Right hindlimb (tissue), 1 donor: ENCODE results near the gene RNF13.
"Not testable (repeated sequence)": the region's sequence is repeated elsewhere in the genome, so short reads cannot be mapped to it uniquely, and the experiment has no call there.

Experiments
- DNase-seq: peaks from one replicate; pipeline ENCODE4 v3.0.0-alpha.2; 2018

RNF13 gene

GRCh38 chr3:149901770-149902169 lies 88.8 kb downstream of the RNF13 start:
- no peak for DNase-seq

- no peak for DNase-seq
Observed at GRCh38 chr3:149902498-149903139, 89.6 kb downstream of the RNF13 start.

DNA sequence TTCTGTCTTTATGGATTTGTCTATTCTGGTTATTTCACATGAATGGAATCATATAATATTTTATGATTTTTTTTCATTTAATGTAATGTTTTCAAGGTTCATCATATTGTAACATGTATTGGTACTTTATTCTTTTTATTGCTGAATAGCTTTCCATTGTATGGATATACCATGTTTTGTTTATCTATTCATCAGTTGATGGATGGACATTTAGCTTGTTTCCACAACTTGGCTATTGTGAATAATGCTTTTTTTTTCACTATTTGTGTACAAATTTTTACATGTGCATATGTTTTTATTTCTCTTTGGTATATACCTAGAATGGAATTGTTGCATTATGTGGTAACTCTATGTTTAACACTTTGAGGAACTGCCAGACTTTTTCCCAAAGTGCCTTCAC lies 93.0 kb downstream of the RNF13 start:
- no peak for DNase-seq

GRCh38 chr3:149908424-149908957 lies 95.5 kb downstream of the RNF13 start:
- DNase-seq = no peak

GRCh38 chr3:149909923-149910322 lies 96.9 kb downstream of the RNF13 start:
- DNase-seq = no peak

- no peak for DNase-seq
Observed at GRCh38 chr3:149917124-149917667, 104.2 kb downstream of the RNF13 start.

DNA sequence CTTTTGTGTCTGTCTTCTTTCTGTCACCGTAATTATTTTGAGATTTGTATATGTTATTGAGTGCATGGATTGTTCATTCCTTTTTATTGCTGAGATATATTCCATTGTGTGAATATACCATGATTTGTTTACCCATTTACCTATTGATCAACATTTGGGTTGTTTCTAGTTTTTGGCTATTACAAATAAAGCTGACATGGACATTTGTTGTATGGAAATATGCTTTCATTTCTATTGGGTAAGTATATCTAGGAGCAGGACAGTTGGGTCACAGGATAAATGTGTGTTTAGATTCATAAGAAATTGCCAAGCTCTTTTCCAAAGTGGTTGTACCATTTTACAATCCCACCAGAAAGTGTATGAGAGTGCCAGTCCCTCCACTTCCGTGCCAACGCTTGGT lies 106.5 kb downstream of the RNF13 start:
- no peak for DNase-seq

DNA sequence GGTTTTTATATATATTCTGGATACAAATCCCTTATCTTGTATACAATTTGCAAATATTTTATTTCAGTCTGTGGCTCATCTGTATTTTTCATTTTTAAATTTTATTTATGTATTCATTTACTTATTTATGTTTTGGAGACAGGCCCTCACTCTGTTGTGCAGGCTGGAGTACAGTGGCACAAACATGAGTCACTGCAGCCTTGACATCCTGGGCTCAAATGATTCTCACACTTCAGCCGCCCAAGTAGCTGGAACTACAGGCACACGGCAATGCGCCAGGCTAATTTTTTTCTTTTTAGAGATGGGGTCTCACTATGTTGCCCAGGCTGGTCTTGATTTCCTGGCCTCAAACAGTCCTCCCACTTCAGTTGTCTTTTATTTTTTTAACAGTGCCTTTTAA lies 107.1 kb downstream of the RNF13 start:
- DNase-seq = no peak

DNA sequence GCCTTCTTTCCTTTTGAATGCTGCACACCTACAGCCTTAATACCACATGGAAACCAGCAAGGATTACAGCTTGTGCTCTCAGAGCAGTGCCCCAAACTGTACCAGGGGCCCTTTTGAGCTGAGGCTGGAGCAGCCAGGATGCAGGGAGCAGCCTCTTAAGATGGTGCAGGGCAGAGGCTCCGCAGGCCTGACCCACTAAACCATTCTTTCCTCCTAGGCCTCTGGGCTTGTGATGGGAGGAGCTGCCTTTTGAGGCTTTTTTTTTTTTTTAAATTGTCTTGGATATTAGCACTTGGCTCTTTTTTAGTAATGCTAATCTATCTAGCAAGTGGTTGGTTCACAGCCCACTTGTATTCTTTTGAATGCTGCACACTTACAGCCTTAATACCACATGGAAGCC lies 120.0 kb downstream of the RNF13 start:
- DNase-seq = no peak

GRCh38 chr3:149933858-149934257 lies 120.8 kb downstream of the RNF13 start:
- DNase-seq = no peak

DNA sequence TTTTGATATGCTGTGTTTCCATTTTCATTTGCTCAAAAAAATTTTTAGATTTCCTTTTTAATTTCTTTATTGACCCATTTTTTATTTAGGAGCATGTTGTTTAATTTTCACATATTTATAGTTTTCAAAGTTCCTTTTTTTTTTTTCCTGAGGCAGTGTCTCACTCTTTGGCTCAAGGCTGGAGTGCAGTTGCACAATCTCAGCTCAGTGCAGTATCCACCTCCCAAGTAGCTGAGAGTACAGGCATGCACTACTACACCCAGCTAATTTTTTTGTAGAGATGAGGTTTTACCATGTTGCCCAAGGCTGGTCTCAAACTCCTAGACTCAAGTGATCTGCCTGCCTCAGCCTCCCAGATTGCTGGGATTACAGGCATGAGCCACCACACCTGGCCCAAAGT lies 121.5 kb downstream of the RNF13 start:
- DNase-seq = no peak

GRCh38 chr3:149936812-149937230 lies 123.8 kb downstream of the RNF13 start:
- peak; percentile 35 for DNase-seq

DNA sequence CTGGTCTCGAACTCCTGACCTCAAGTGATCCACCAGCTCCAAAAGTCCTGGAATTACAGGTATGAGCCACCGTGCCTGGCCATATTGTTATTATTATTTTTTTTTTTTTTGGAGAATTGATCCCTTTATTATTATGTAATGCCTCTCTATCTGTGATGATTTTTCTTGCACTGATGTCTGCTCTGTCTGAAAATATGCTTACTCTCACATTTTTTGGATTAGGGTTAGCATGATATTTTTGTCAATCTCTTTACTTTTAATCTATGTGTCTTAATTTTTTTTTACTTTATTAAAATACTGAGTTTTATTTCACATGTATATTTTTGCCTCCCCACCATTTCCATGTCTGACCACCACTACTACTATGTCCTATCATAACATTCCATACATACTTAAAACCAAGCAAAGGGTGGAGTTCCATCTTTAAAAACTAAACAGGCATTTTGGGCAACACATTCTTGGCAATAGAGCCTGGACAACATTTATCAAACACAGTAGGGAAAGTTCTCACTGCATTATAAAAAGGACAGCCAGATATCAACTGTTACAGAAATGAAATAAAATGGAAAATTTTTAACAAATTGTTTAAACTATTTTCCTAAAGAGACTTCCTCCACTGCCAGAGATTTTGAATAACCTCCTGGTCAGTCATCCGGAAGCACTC lies 125.5 kb downstream of the RNF13 start:
- DNase-seq = not testable (repeated sequence)

GRCh38 chr3:149941186-149941585 lies 128.2 kb downstream of the RNF13 start:
- DNase-seq = no peak

DNA sequence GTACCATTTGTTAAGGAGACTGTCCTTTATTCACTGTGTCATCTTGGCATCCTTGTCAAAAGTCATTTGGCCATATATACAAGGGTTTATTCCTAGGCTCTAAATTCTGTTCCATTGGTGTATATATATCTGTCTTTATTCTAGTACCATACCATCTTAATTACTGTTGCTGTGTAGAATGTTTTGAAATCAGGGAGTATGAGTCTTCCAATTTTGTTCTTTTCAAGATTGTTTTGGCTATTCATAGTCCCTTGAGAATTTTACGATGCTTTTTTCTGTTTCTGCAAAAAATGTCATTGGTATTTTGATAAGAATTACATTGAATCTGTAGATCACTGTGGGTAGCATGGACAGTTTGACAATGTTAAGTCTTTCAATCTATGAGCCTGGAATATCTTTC lies 128.9 kb downstream of the RNF13 start:
- DNase-seq = no peak

GRCh38 chr3:149942409-149942808 lies 129.4 kb downstream of the RNF13 start:
- no peak for DNase-seq

- not testable (repeated sequence) for DNase-seq
Observed at GRCh38 chr3:149943966-149944365, 131.0 kb downstream of the RNF13 start.

DNA sequence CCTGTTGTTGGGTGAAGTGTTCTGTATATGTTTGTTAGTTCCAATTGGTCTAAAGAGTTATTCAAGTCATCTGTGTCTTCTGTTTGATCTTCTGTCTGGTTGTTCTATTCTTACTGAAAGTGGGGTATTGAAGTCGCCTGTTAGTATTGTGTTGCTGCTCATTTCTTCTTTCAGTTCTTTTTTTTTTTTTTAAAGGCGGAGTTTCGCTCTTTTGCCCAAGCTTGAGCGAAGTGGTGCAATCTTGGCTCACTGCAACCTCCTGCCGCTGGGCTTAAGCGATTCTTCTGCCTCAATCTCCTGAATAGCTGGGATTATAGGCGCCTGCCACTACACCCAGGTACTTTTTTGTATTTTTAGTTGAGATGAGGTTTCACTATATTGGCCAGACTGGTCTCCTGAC lies 134.2 kb downstream of the RNF13 start:
- DNase-seq = no peak

DNA sequence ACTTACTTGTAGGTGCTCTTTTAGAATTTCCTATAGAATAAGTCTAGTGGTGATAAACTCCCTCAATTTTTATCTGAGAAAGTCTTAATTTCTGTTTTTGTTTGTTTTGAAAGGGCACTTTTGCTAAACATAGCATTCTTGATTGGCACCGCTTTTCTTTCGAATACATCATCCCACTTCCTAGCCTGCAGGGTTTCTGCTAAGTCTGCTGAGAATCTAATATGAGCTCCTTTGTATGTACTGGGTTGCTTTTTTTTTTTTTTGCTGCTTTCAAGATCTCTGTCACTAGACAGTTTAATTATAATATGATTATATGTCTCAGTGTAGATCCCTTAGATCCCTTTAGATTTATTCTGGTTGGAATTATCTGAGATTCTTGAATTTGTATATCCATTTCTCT lies 136.2 kb downstream of the RNF13 start:
- DNase-seq = no peak

DNA sequence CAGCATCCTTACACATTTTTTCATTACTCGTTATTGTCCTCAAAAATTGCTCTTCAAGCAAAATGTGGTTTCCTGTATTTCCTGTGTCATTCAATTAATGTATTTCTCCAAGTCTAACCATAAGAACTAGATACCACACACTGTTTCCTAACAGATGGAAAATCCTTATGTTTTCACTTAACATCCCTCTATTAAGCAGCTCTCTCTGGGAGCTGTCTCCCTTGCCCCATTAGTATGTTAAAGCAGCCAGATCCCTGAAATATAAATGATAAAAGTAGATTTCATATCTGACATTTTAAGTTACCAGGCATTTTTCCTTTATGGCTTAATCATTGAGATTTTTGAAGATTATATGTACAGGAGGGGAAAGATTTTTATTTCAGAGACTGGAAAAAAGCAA lies 141.8 kb downstream of the RNF13 start:
- no peak for DNase-seq

DNA sequence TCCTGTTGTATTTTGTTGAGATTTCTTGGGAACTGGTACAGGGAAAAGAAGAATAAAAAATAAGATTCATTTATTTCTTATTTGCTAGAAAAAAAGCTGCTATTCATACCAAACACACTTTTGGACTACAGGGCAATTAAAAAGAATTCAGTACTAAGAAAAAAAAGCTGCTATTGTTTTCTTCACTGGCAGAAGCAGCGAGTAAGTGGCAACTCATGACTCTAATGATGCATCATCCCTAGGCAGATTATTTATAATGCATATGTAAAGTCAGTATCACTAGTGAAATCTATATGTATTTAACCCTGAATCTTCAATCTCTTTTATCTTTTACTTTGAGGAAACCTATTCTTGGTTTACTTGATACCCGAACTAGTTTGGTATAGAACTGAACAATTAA lies 142.4 kb downstream of the RNF13 start:
- no peak for DNase-seq

DNA sequence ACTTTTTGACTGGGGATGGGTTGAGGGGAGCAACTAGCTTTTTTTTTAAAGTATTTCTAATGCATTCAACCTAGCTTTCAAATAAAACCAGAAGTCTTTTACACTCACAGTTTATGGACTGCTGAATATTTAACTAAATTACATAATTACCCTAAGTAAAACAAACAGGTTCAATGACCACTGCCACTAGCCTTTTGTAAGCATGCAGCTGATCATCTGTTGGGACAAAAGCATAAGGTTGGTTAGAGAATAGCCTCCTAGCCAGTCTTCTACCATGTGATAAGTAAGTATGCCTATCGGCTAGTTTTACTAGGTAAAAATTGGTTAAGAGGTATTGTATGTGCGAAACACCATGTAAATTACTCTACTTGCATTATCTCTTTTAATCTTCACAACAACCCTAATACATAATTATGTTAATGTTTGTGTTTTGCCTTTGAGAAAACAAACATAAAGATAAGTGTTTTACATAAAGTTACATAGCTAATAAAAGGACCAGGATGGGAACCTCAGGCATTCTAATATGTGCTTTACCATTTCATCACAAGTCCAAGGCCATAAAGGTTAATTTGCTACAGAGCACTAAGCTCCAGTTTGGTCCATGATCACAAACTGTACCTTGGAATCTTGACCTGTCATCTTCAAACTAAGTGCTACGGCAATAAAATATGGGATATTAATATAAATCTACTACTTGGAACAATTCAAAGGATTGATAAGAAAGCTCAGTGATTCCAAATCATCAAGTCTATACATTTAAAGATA lies 144.5 kb downstream of the RNF13 start:
- no peak for DNase-seq

- no peak for DNase-seq
Observed at GRCh38 chr3:149958171-149958796, 145.3 kb downstream of the RNF13 start.
